ENCODE data around the gene VANGL2. TPM values are rescaled to one million over a fixed set of nuclear protein-coding genes. Genes with fewer than 3 reads are reported as not detected.

Gene VANGL2
- total and polyA plus RNA-seq, 2 experiments from 2014 or later, result 15.2 to 24.6 TPM

DNA sequence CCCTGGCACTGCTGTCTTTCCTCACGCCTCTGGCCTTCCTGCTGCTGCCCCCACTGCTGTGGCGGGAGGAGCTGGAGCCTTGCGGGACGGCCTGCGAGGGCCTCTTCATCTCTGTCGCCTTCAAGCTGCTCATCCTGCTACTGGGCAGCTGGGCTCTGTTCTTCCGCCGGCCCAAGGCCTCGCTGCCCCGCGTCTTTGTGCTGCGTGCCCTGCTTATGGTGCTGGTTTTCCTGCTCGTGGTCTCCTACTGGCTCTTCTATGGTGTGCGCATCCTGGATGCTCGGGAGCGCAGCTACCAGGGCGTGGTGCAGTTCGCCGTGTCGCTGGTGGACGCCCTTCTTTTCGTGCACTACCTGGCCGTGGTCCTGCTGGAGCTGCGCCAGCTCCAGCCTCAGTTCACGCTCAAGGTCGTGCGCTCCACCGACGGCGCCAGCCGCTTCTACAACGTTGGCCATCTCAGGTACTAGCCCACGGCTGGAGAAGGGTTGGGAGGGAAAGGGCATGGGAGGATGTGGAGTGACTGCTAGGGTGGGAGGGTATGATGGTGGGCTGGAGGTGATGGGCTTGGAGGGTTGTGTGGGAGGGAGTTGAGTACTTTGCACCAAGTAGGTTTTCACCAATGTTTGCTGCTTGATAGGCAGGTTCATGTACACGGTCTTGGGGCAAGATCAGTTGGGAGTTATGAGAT is 18.9 kb downstream of the VANGL2 start:
- DNase-seq (ENCODE audit: low read depth in 1 of 2, low spot score in 1 of 2), result no peak
- peaks cover 13% of the 10 kb centered on the region for H3K36me3 ChIP-seq
- peaks cover 12% of the 10 kb centered on the region for H3K4me1 ChIP-seq (ENCODE audit: low read depth)
- H3K27ac ChIP-seq, result no peak overlapping the region
- no peak overlapping the region for H3K4me3 ChIP-seq
- H3K27me3 ChIP-seq, result no peaks in the 10 kb centered on the region
- TF ChIP-seq CTCF (IDR thresholded peaks at IDR 0.05; ENCODE audit: low read depth, low read length), result no peak
- H3K9me3 ChIP-seq (ENCODE audit: low read depth), result no peaks in the 10 kb centered on the region

GRCh38 chr1:160419838-160420169 is 19.4 kb downstream of the VANGL2 start:
- Histone ChIP-seq H3K4me3 (no peak overlapping the region), H3K36me3 (peaks cover 17% of the 10 kb centered on the region), H3K27ac (no peak overlapping the region), H3K9me3 (ENCODE audit: low read depth) (no peaks in the 10 kb centered on the region), H3K4me1 (ENCODE audit: low read depth) (peaks cover 7% of the 10 kb centered on the region), H3K27me3 (no peaks in the 10 kb centered on the region)
- no peak for DNase-seq (ENCODE audit: low read depth in 1 of 2, low spot score in 1 of 2)
- no peak for TF ChIP-seq CTCF (IDR thresholded peaks at IDR 0.05; ENCODE audit: low read depth, low read length)

- Histone ChIP-seq H3K36me3 (peaks cover 19% of the 10 kb centered on the region), H3K4me3 (no peak overlapping the region), H3K27me3 (no peaks in the 10 kb centered on the region), H3K9me3 (ENCODE audit: low read depth) (no peaks in the 10 kb centered on the region), H3K4me1 (ENCODE audit: low read depth) (peaks cover under 1% of the 10 kb centered on the region), H3K27ac (no peak overlapping the region)
- TF ChIP-seq CTCF (IDR thresholded peaks at IDR 0.05; ENCODE audit: low read depth, low read length), result no peak
- no peak for DNase-seq (ENCODE audit: low read depth in 1 of 2, low spot score in 1 of 2)
Measured at GRCh38 chr1:160420881-160421842, 20.8 kb downstream of the VANGL2 start.

DNA sequence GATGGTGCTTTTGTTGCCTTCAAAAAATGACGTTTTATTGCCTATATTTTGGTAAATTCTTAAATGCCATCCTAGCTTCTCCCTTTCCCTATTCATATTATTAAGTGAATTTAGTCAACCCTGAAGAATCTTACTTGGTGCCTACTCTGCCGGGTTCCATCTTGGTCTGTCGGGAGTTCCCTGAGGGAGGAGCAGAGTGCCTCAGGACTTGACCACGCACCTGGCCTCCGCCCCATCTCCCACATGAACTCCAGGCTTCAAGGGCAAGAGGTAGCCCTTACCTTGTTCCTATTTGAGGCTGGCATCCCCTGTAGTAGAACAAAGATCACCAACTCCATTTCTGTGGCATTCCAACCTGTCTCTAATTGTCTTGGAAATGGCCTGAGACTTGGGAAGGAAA is 21.5 kb downstream of the VANGL2 start:
- no peak for DNase-seq (ENCODE audit: low read depth in 1 of 2, low spot score in 1 of 2)
- Histone ChIP-seq H3K9me3 (ENCODE audit: low read depth) (no peaks in the 10 kb centered on the region), H3K4me3 (no peak overlapping the region), H3K27ac (no peak overlapping the region), H3K36me3 (peaks cover 19% of the 10 kb centered on the region), H3K27me3 (no peaks in the 10 kb centered on the region), H3K4me1 (ENCODE audit: low read depth) (no peaks in the 10 kb centered on the region)
- TF ChIP-seq CTCF (IDR thresholded peaks at IDR 0.05; ENCODE audit: low read depth, low read length), result no peak

- H3K27ac ChIP-seq, result no peak overlapping the region
- no peak overlapping the region for H3K4me3 ChIP-seq
- H3K36me3 ChIP-seq, result peaks cover 19% of the 10 kb centered on the region
- no peaks in the 10 kb centered on the region for H3K27me3 ChIP-seq
- H3K9me3 ChIP-seq (ENCODE audit: low read depth), result no peaks in the 10 kb centered on the region
- DNase-seq (ENCODE audit: low read depth in 1 of 2, low spot score in 1 of 2), result no peak
- no peak for TF ChIP-seq CTCF (IDR thresholded peaks at IDR 0.05; ENCODE audit: low read depth, low read length)
- no peaks in the 10 kb centered on the region for H3K4me1 ChIP-seq (ENCODE audit: low read depth)
Measured at GRCh38 chr1:160423966-160424365, 23.6 kb downstream of the VANGL2 start.
